Neural progenitor cell (in vitro differentiated cells): Measurements from ENCODE around the gene JHY. TPM values are rescaled to one million over a fixed set of nuclear protein-coding genes. Genes with fewer than 3 reads are reported as not detected.

ENCODE experiments used
- DNase-seq: peaks from one replicate; pipeline ENCODE4 v3.0.0-alpha.2; 2016; ENCODE audit warnings: low spot score
- H2AFZ ChIP-seq: fragments of 200-600 bp; sonication (generic); replicated peaks from 2 replicates; pipeline ENCODE4 v1.6.1; 2016; ENCODE audit warnings: antibody characterized with exemption
- H3F3A ChIP-seq: fragments of 200-600 bp; sonication (generic); 2 replicates; pipeline ENCODE4 v1.6.1; 2016; ENCODE audit warnings: antibody characterized with exemption, low read depth
- H3K27ac ChIP-seq: fragments of 200-600 bp; sonication (generic); 2 replicates; pipeline ENCODE4 v1.5.1; 2016; ENCODE audit warnings: mild to moderate bottlenecking
- H3K27me3 ChIP-seq: fragments of 200-600 bp; sonication (generic); 2 replicates; pipeline ENCODE4 v1.6.1; 2016; ENCODE audit warnings: mild to moderate bottlenecking, moderate library complexity
- H3K36me3 ChIP-seq: fragments of 200-600 bp; sonication (generic); 2 replicates; pipeline ENCODE4 v1.5.1; 2016
- H3K4me1 ChIP-seq: fragments of 200-600 bp; sonication (generic); 2 replicates; pipeline ENCODE4 v1.6.1; 2016; ENCODE audit warnings: mixed run types
- H3K4me2 ChIP-seq: fragments of 200-600 bp; sonication (generic); 2 replicates; pipeline ENCODE4 v1.6.1; 2016
- H3K4me3 ChIP-seq: fragments of 200-600 bp; sonication (generic); 2 replicates; pipeline ENCODE4 v1.5.1; 2016
- H3K79me2 ChIP-seq: fragments of 200-600 bp; sonication (generic); 2 replicates; pipeline ENCODE4 v1.6.1; 2016; ENCODE audit warnings: low read depth
- H3K9ac ChIP-seq: fragments of 200-600 bp; sonication (generic); 2 replicates; pipeline ENCODE4 v1.6.1; 2016
- H3K9me3 ChIP-seq: fragments of 200-600 bp; sonication (generic); 2 replicates; pipeline ENCODE4 v1.5.1; 2016; ENCODE audit warnings: low read depth
- H4K20me1 ChIP-seq: fragments of 200-600 bp; sonication (generic); 2 replicates; pipeline ENCODE4 v1.6.1; 2016; ENCODE audit warnings: low read depth
- H3K27ac Mint-ChIP-seq: 3 replicates; pipeline ENCODE4 v1.8.0; 2021; ENCODE audit warnings: mixed read lengths
- H3K27me3 Mint-ChIP-seq: 2 replicates; pipeline ENCODE4 v1.8.0; 2022; ENCODE audit warnings: low read depth, mild to moderate bottlenecking, inconsistent platforms, moderate library complexity, mixed read lengths; ENCODE audit not compliant: insufficient read depth
- H3K36me3 Mint-ChIP-seq: 3 replicates; pipeline ENCODE4 v1.8.0; 2021; ENCODE audit warnings: mixed read lengths
- H3K4me1 Mint-ChIP-seq: 3 replicates; pipeline ENCODE4 v1.8.0; 2021; ENCODE audit warnings: mixed read lengths
- H3K4me3 Mint-ChIP-seq: 3 replicates; pipeline ENCODE4 v1.8.0; 2021; ENCODE audit warnings: mild to moderate bottlenecking, moderate library complexity, mixed read lengths
- H3K9me3 Mint-ChIP-seq: 3 replicates; pipeline ENCODE4 v1.8.0; 2020; ENCODE audit warnings: mixed read lengths
- CTCF ChIP-seq: fragments of 200-600 bp; sonication (generic); IDR thresholded peaks from 2 replicates; pipeline ENCODE4 v1.5.1; 2017; ENCODE audit warnings: antibody characterized with exemption, mild to moderate bottlenecking
- EZH2 ChIP-seq: fragments of 200-600 bp; sonication (generic); IDR thresholded peaks from 2 replicates; pipeline ENCODE4 v1.6.1; 2017; ENCODE audit warnings: antibody characterized with exemption, mild to moderate bottlenecking, moderate library complexity
- EZH2phosphoT487 ChIP-seq: fragments of 200-600 bp; sonication (generic); IDR thresholded peaks from 2 replicates; pipeline ENCODE4 v1.6.1; 2017; ENCODE audit warnings: antibody characterized with exemption
- total RNA-seq: library from RNA; depleted of rRNA; stranded (reverse); fragments of >200 nt; gene quantifications from 2 replicates; pipeline ENCODE4 v1.2.3, GENCODE V29; 2015; ENCODE audit warnings: low replicate concordance

The JHY gene
- total RNA-seq, 1 donor from 2014 or later: 0.69 TPM

GRCh38 chr11:122981388-122982264 lies 99.1 kb downstream of the JHY start, which contains the start of gene BSX:
Gene BSX, minus strand, starts transcription at chr11:122981834. Its CDS starts 163 bp downstream, at chr11:122981671.
- Mint-ChIP-seq H3K9me3 (peaks cover 5% of the 10 kb centered on the region), H3K27me3 (peaks cover 93% of the 10 kb centered on the region), H3K36me3 (no peaks in the 10 kb centered on the region), H3K4me3 (peak within 1 kb of the TSS; percentile 48), H3K27ac (no peak within 1 kb of the TSS), H3K4me1 (peaks cover 39% of the 10 kb centered on the region)
- H3K9ac ChIP-seq: no peak within 1 kb of the TSS
- H4K20me1 ChIP-seq: peaks cover 50% of the 10 kb centered on the region
- no peak within 1 kb of the TSS for H2AFZ ChIP-seq
- no peaks in the 10 kb centered on the region for H3K79me2 ChIP-seq
- no peaks in the 10 kb centered on the region for H3K36me3 ChIP-seq
- H3K27ac ChIP-seq: no peak within 1 kb of the TSS
- H3K4me2 ChIP-seq: peak within 1 kb of the TSS; percentile 54
- H3K27me3 ChIP-seq: peaks cover 100% of the 10 kb centered on the region
- TF ChIP-seq CTCF (no peak), EZH2phosphoT487 (peak; percentile 30), EZH2 (no peak)
- H3K4me3 ChIP-seq: no peak within 1 kb of the TSS
- H3K4me1 ChIP-seq: peaks cover 29% of the 10 kb centered on the region
- H3F3A ChIP-seq: peaks cover 27% of the 10 kb centered on the region
- H3K9me3 ChIP-seq: no peaks in the 10 kb centered on the region
- DNase-seq: peak; percentile 95

- Mint-ChIP-seq H3K9me3 (no peaks in the 10 kb centered on the region), H3K27me3 (peaks cover 86% of the 10 kb centered on the region), H3K36me3 (no peaks in the 10 kb centered on the region), H3K27ac (no peak overlapping the region), H3K4me3 (peak overlapping the region; percentile 76), H3K4me1 (peaks cover 28% of the 10 kb centered on the region)
- no peaks in the 10 kb centered on the region for H3K36me3 ChIP-seq
- H3K9ac ChIP-seq: no peak overlapping the region
- TF ChIP-seq CTCF: no peak
- no peak for TF ChIP-seq EZH2phosphoT487
- no peak for TF ChIP-seq EZH2
- peaks cover 100% of the 10 kb centered on the region for H3K27me3 ChIP-seq
- peaks cover 22% of the 10 kb centered on the region for H3K4me1 ChIP-seq
- peak overlapping the region; percentile 82 for H3K4me3 ChIP-seq
- peak overlapping the region; percentile 98 for H3K4me2 ChIP-seq
- no peaks in the 10 kb centered on the region for H3K9me3 ChIP-seq
- DNase-seq: peak; percentile 43
- no peaks in the 10 kb centered on the region for H3K79me2 ChIP-seq
- peaks cover 17% of the 10 kb centered on the region for H3F3A ChIP-seq
- H3K27ac ChIP-seq: no peak overlapping the region
- H4K20me1 ChIP-seq: peaks cover 39% of the 10 kb centered on the region
- H2AFZ ChIP-seq: peak overlapping the region; percentile 96
These were observed 101.1 kb downstream of the JHY start for GRCh38 chr11:122983438-122984185.

- no peak overlapping the region for H3K9ac ChIP-seq
- peaks cover 3% of the 10 kb centered on the region for H3K9me3 Mint-ChIP-seq
- no peaks in the 10 kb centered on the region for H3K79me2 ChIP-seq
- H3F3A ChIP-seq: peaks cover 17% of the 10 kb centered on the region
- no peak overlapping the region for H3K27ac ChIP-seq
- no peak overlapping the region for H3K27ac Mint-ChIP-seq
- no peaks in the 10 kb centered on the region for H3K36me3 Mint-ChIP-seq
- peaks cover 87% of the 10 kb centered on the region for H3K27me3 Mint-ChIP-seq
- no peak for TF ChIP-seq CTCF
- peak; percentile 88 for TF ChIP-seq EZH2
- TF ChIP-seq EZH2phosphoT487: peak; percentile 67
- DNase-seq: peak; percentile 70
- peak overlapping the region; percentile 98 for H3K4me2 ChIP-seq
- peaks cover 98% of the 10 kb centered on the region for H3K27me3 ChIP-seq
- H3K4me1 ChIP-seq: peaks cover 18% of the 10 kb centered on the region
- H2AFZ ChIP-seq: peak overlapping the region; percentile 96
- peak overlapping the region; percentile 82 for H3K4me3 ChIP-seq
- peak overlapping the region; percentile 83 for H3K4me3 Mint-ChIP-seq
- H3K36me3 ChIP-seq: no peaks in the 10 kb centered on the region
- H4K20me1 ChIP-seq: peaks cover 33% of the 10 kb centered on the region
- no peaks in the 10 kb centered on the region for H3K9me3 ChIP-seq
- H3K4me1 Mint-ChIP-seq: peaks cover 24% of the 10 kb centered on the region
These were observed 101.8 kb downstream of the JHY start for GRCh38 chr11:122984186-122985011.
